Endothelial cell of umbilical vein (primary cell): ENCODE results near the gene GALK2. TPM values are rescaled to one million over a fixed set of nuclear protein-coding genes. Genes with fewer than 3 reads are reported as not detected.

ENCODE experiments used
- BruUV-seq: library from RNA; stranded (reverse); fragments of 400-500 nt; replicated peaks from 2 replicates; lab custom pipeline; 2021; lab: Mats Ljungman, UMichigan
- CTCF ChIA-PET: fragments of 300-600, 350-600 bp; sonication (Branson Sonifier 250); formaldehyde crosslinking; loops from one replicate; lab custom pipeline; 2021; ENCODE audit warnings: antibody characterized with exemption, inconsistent platforms; lab: Charles Lee
- POLR2A ChIA-PET: fragments of 300-600, 350-600 bp; sonication (Branson Sonifier 250); formaldehyde crosslinking; loops from one replicate; lab custom pipeline; 2021; ENCODE audit warnings: antibody characterized with exemption, inconsistent platforms; lab: Charles Lee
- DNase-seq: peaks from one replicate; pipeline ENCODE4 v3.0.0-alpha.2; 2011; ENCODE audit warnings: low read depth, low spot score
- FAIRE-seq: peaks from 2 replicates; lab custom pipeline; 2011; peaks lifted over from hg19 to GRCh38; lab: Jason Lieb, UNC
- H2AFZ ChIP-seq: 2 replicates; pipeline ENCODE4 v1.6.0; 2012; ENCODE audit warnings: low read depth, low read length, control low read depth, inconsistent platforms
- H3K27ac ChIP-seq: 2 replicates; pipeline ENCODE4 v1.5.1; 2011; ENCODE audit warnings: low read depth, mild to moderate bottlenecking, control low read depth, low read length, moderate library complexity; ENCODE audit not compliant: insufficient read depth
- H3K27me3 ChIP-seq, 2 experiments: 2 replicates each; pipeline versions ENCODE4 v1.6.0 to v1.6.1; 2011; ENCODE audit warnings: low read length in 2 of 2, mixed read lengths in 1 of 2; ENCODE audit not compliant: control insufficient read depth in 2 of 2, insufficient read depth in 2 of 2
- H3K36me3 ChIP-seq, 2 experiments: 2 replicates in 1 of 2; 3 replicates in 1 of 2; pipeline ENCODE4 v1.5.1; 2011; ENCODE audit warnings: low read length in 2 of 2, mild to moderate bottlenecking in 1 of 2, moderate library complexity in 1 of 2; ENCODE audit not compliant: control insufficient read depth in 2 of 2, insufficient read depth in 2 of 2; ENCODE audit errors: extremely low read depth in 1 of 2
- H3K4me1 ChIP-seq: 3 replicates; pipeline ENCODE4 v1.5.1; 2011; ENCODE audit warnings: mild to moderate bottlenecking, low read length; ENCODE audit not compliant: control insufficient read depth, insufficient read depth; ENCODE audit errors: extremely low read depth
- H3K4me2 ChIP-seq: 2 replicates; pipeline ENCODE4 v1.6.1; 2011; ENCODE audit warnings: low read length, control low read depth, mixed read lengths; ENCODE audit not compliant: insufficient read depth
- H3K4me3 ChIP-seq, 3 experiments: fragments of 200-600 bp in 1 of 3; sonication (generic), shearing (Covaris generic) in 1 of 3; replicated peaks in 1 of 3; 2 replicates each; pipeline ENCODE4 v1.5.1; 2011 to 2016; ENCODE audit warnings: control low read depth in 3 of 3, low read length in 3 of 3, mild to moderate bottlenecking in 2 of 3, inconsistent platforms in 1 of 3, low read depth in 1 of 3, moderate library complexity in 1 of 3; ENCODE audit not compliant: insufficient read depth in 1 of 3
- H3K79me2 ChIP-seq: 2 replicates; pipeline ENCODE4 v1.6.0; 2012; ENCODE audit warnings: low read length, inconsistent platforms; ENCODE audit not compliant: control insufficient read depth, insufficient read depth
- H3K9ac ChIP-seq: replicated peaks from 2 replicates; pipeline ENCODE3; 2011; ENCODE audit warnings: low read length, control low read depth; ENCODE audit not compliant: insufficient read depth; ENCODE audit errors: extremely low read depth
- H3K9me1 ChIP-seq: replicated peaks from 3 replicates; pipeline ENCODE4 v1.6.0; 2011; ENCODE audit warnings: mild to moderate bottlenecking, low read length; ENCODE audit not compliant: control insufficient read depth, insufficient read depth; ENCODE audit errors: extremely low read depth
- H3K9me3 ChIP-seq: replicated peaks from 2 replicates; pipeline ENCODE4 v1.5.1; 2012; ENCODE audit warnings: low read length, inconsistent platforms; ENCODE audit not compliant: control insufficient read depth, insufficient read depth
- H4K20me1 ChIP-seq: replicated peaks from 2 replicates; pipeline ENCODE3; 2011; ENCODE audit warnings: mild to moderate bottlenecking, low read length; ENCODE audit not compliant: control insufficient read depth, insufficient read depth; ENCODE audit errors: extremely low read depth
- CTCF ChIP-seq, 2 donors: IDR thresholded peaks; 1 replicate in 1 of 2; 2 replicates in 1 of 2; pipeline ENCODE4 v1.5.1; 2011; ENCODE audit warnings: low read length in 2 of 2, mild to moderate bottlenecking in 2 of 2, moderate library complexity in 2 of 2, control low read depth in 1 of 2, inconsistent platforms in 1 of 2, low read depth in 1 of 2; ENCODE audit not compliant: insufficient read depth in 1 of 2; ENCODE audit errors: extremely low read depth in 1 of 2
- EZH2 ChIP-seq: IDR thresholded peaks from 2 replicates; pipeline ENCODE4 v1.6.1; 2012; ENCODE audit warnings: borderline replicate concordance, low read depth, mild to moderate bottlenecking, moderate library complexity, low read length, inconsistent platforms; ENCODE audit not compliant: severe bottlenecking
- FOS ChIP-seq: IDR thresholded peaks from 2 replicates; pipeline ENCODE4 v1.6.1; 2011; ENCODE audit warnings: mild to moderate bottlenecking, low read length, moderate library complexity, borderline replicate concordance; ENCODE audit not compliant: insufficient read depth
- GATA2 ChIP-seq: IDR thresholded peaks from 2 replicates; pipeline ENCODE4 v1.7.0; 2011; ENCODE audit warnings: low read depth, mild to moderate bottlenecking, moderate library complexity, mixed read lengths, low read length; ENCODE audit not compliant: insufficient read length, insufficient read depth
- JUN ChIP-seq: IDR thresholded peaks from 2 replicates; pipeline ENCODE4 v1.6.1; 2011; ENCODE audit warnings: borderline replicate concordance, low read depth; ENCODE audit not compliant: insufficient read length, insufficient read depth
- MAX ChIP-seq: IDR thresholded peaks from 2 replicates; pipeline ENCODE4 v1.6.1; 2011; ENCODE audit not compliant: insufficient read depth, insufficient read length
- MYC ChIP-seq: IDR thresholded peaks from one replicate; pipeline ENCODE4 v1.6.1; 2011; ENCODE audit warnings: mild to moderate bottlenecking, low read depth, low read length
- POLR2A ChIP-seq: IDR thresholded peaks from 2 replicates; pipeline ENCODE4 v1.6.1; 2012; ENCODE audit warnings: low read depth, mild to moderate bottlenecking, control low read depth, low read length
- POLR2AphosphoS5 ChIP-seq: IDR thresholded peaks from 2 replicates; pipeline ENCODE4 v1.6.1; 2012; ENCODE audit warnings: low read depth, mild to moderate bottlenecking, control low read depth, low read length, moderate library complexity; ENCODE audit not compliant: insufficient read depth
- dilution Hi-C: fragments of 300-500 bp; cut with MboI; formaldehyde crosslinking; loops from one replicate; pipeline ENCODE4 v1.15.0; 2019; ENCODE audit warnings: low sequenced_read_pairs; ENCODE audit not compliant: extremely low pct_ligation_motif_present
- intact Hi-C: fragments of 100-400 bp; cut with micrococcal nuclease; formaldehyde crosslinking; loops from one replicate; pipeline ENCODE4 v1.10.0; 2022
- polyA plus RNA-seq, 4 experiments: library from polyadenylated mRNA; depleted of rRNA in 3 of 4; stranded (reverse) in 3 of 4; unstranded in 1 of 4; fragments of >200 nt; gene quantifications; 2 replicates each; pipeline versions ENCODE4 v1.2.1 to v1.2.3, GENCODE V29; 2011 to 2012; ENCODE audit warnings: missing spikeins in 1 of 4
- total RNA-seq: library from RNA; stranded (reverse); gene quantifications from 2 replicates; pipeline ENCODE4 v1.2.3, GENCODE V29; 2021

GALK2 gene
- total and polyA plus RNA-seq, 2 donors (not counting 3 experiments of a cell fraction or from before 2014, with no cell fraction given), result 19.9 to 31.3 TPM

GRCh38 chr15:49273734-49274318 is 103.8 kb downstream of the GALK2 start:
- Histone ChIP-seq H3K27me3 (no peaks in the 10 kb centered on the region), H3K9ac (no peak overlapping the region), H3K4me1 (no peaks in the 10 kb centered on the region), H3K27ac (no peak overlapping the region), H3K79me2 (no peaks in the 10 kb centered on the region), H3K9me3 (no peaks in the 10 kb centered on the region), H3K4me3 (no peak overlapping the region), H3K9me1 (no peaks in the 10 kb centered on the region), H3K4me2 (no peak overlapping the region), H3K36me3 (no peaks in the 10 kb centered on the region), H2AFZ (no peak overlapping the region), H4K20me1 (no peaks in the 10 kb centered on the region)
- CTCF ChIA-PET, result no interaction called here
- FAIRE-seq (no peak), DNase-seq (no peak)
- BruUV-seq, result no TSS peak
- intact Hi-C loops, result no loop called here
- TF ChIP-seq GATA2 (no peak), POLR2A (no peak), MAX (no peak), EZH2 (no peak), MYC (no peak), POLR2AphosphoS5 (no peak), FOS (no peak), CTCF (IDR thresholded peaks at IDR 0.05; ENCODE audit: extremely low read depth in 1 of 2, insufficient read depth in 1 of 2, low read depth in 1 of 2, low read length in 2 of 2) (no peak), JUN (no peak)
- POLR2A ChIA-PET, result no interaction called here
- dilution Hi-C loops, result no loop called here
